Activated B cell treated with CpG ODN at 0.5 μM for 24 hours (primary cell): ENCODE data around the gene CXCR5. TPM values are rescaled to one million over a fixed set of nuclear protein-coding genes. Genes with fewer than 3 reads are reported as not detected.

ENCODE experiments used
- ATAC-seq: fragments of 200-7000 bp; cut with Tn5 transposase; one replicate; pipeline ENCODE4 v1.10.0; 2021; ENCODE audit warnings: low read depth, mild to moderate bottlenecking, moderate library complexity
- CTCF ChIA-PET: fragments of 350-600 bp; sonication (Branson Sonifier 250); formaldehyde crosslinking; loops from one replicate; lab custom pipeline; 2021; ENCODE audit warnings: antibody characterized with exemption; lab: Charles Lee
- POLR2A ChIA-PET: fragments of 350-600 bp; sonication (Branson Sonifier 250); formaldehyde crosslinking; loops from one replicate; lab custom pipeline; 2021; ENCODE audit warnings: antibody characterized with exemption; lab: Charles Lee
- DNase-seq: peaks from one replicate; pipeline ENCODE4 v3.0.0; 2022
- H3K27ac Mint-ChIP-seq: one replicate; pipeline ENCODE4 v1.8.0; 2020; ENCODE audit warnings: mixed read lengths
- H3K27me3 Mint-ChIP-seq: one replicate; pipeline ENCODE4 v1.8.0; 2021; ENCODE audit warnings: mixed read lengths
- H3K36me3 Mint-ChIP-seq: one replicate; pipeline ENCODE4 v1.8.0; 2021; ENCODE audit warnings: low read depth, mixed read lengths
- H3K4me1 Mint-ChIP-seq: one replicate; pipeline ENCODE4 v1.8.0; 2021; ENCODE audit warnings: mixed read lengths
- H3K4me3 Mint-ChIP-seq: one replicate; pipeline ENCODE4 v1.8.0; 2020; ENCODE audit warnings: mild to moderate bottlenecking, mixed read lengths
- H3K9me3 Mint-ChIP-seq: one replicate; pipeline ENCODE4 v1.8.0; 2020; ENCODE audit warnings: mixed read lengths
- CTCF ChIP-seq: fragments of 200-600 bp; IDR thresholded peaks from one replicate; pipeline ENCODE4 v1.8.0; 2022; ENCODE audit warnings: antibody characterized with exemption, mild to moderate bottlenecking
- intact Hi-C: fragments of 100-400 bp; cut with micrococcal nuclease; formaldehyde crosslinking; loops from one replicate; pipeline ENCODE4 v1.15.1; 2024
- total RNA-seq: library from RNA; stranded (reverse); gene quantifications from 2 replicates; pipeline ENCODE4 v1.2.3, GENCODE V29; 2022

CXCR5 gene
- total RNA-seq, 1 donor from 2014 or later, result 199 TPM

GRCh38 chr11:118938491-118939403 lies 55.1 kb downstream of the CXCR5 start:
- Mint-ChIP-seq H3K27ac (no peak overlapping the region), H3K36me3 (no peaks in the 10 kb centered on the region), H3K9me3 (no peaks in the 10 kb centered on the region), H3K4me3 (no peak overlapping the region), H3K27me3 (peaks cover 3% of the 10 kb centered on the region), H3K4me1 (peaks cover 30% of the 10 kb centered on the region)
- CTCF ChIA-PET, result no interaction called here
- POLR2A ChIA-PET, result no interaction called here
- no peak for TF ChIP-seq CTCF
- DNase-seq (no peak), ATAC-seq (no peak)
- intact Hi-C loops, result no loop called here

- ChIA-PET POLR2A (no interaction called here), CTCF (interaction anchor here (1.1 kb wide), 1 partner anchor 27 kb away, joined by 3 read pairs; no protein-coding TSS in a partner anchor)
- H3K36me3 Mint-ChIP-seq, result no peaks in the 10 kb centered on the region
- TF ChIP-seq CTCF, result no peak
- no peak overlapping the region for H3K4me3 Mint-ChIP-seq
- ATAC-seq, result no peak
- H3K27me3 Mint-ChIP-seq, result peaks cover 3% of the 10 kb centered on the region
- DNase-seq, result no peak
- H3K27ac Mint-ChIP-seq, result no peak overlapping the region
- peaks cover 27% of the 10 kb centered on the region for H3K4me1 Mint-ChIP-seq
- no peaks in the 10 kb centered on the region for H3K9me3 Mint-ChIP-seq
- intact Hi-C loops, result no loop called here
These were observed 55.8 kb downstream of the CXCR5 start for GRCh38 chr11:118939404-118939915.

- H3K4me3 Mint-ChIP-seq, result no peak overlapping the region
- POLR2A ChIA-PET, result interaction anchor here (0.6 kb wide), 1 partner anchor 197 kb away, joined by 4 read pairs; no protein-coding TSS in a partner anchor
- peak; percentile 58 for ATAC-seq
These were observed 56.4 kb downstream of the CXCR5 start for GRCh38 chr11:118939953-118940598.

GRCh38 chr11:118947091-118947490 lies 63.4 kb downstream of the CXCR5 start:
- H3K4me1 Mint-ChIP-seq, result no peaks in the 10 kb centered on the region
- ChIA-PET CTCF (no interaction called here), POLR2A (interaction anchor here (0.6 kb wide), 1 partner anchor 12 kb away, joined by 7 read pairs; no protein-coding TSS in a partner anchor)
- ATAC-seq (no peak), DNase-seq (no peak)
- H3K27ac Mint-ChIP-seq, result no peak overlapping the region
- peaks cover 16% of the 10 kb centered on the region for H3K27me3 Mint-ChIP-seq
- H3K9me3 Mint-ChIP-seq, result no peaks in the 10 kb centered on the region
- H3K36me3 Mint-ChIP-seq, result no peaks in the 10 kb centered on the region
- no peak for TF ChIP-seq CTCF
- no peak overlapping the region for H3K4me3 Mint-ChIP-seq
- intact Hi-C loops, result no loop called here

More at GRCh38 chr11:118939953-118940598, 56.4 kb downstream of the CXCR5 start:
- CTCF ChIA-PET, result interaction anchor here (1.0 to 1.1 kb wide), 2 partner anchors 9 to 28 kb away, joined by 3 to 5 read pairs; no protein-coding TSS in a partner anchor
- H3K9me3 Mint-ChIP-seq, result no peaks in the 10 kb centered on the region
- H3K27ac Mint-ChIP-seq, result no peak overlapping the region
- H3K27me3 Mint-ChIP-seq, result peaks cover 3% of the 10 kb centered on the region
- peaks cover 22% of the 10 kb centered on the region for H3K4me1 Mint-ChIP-seq
- H3K36me3 Mint-ChIP-seq, result no peaks in the 10 kb centered on the region
- no peak for TF ChIP-seq CTCF
- intact Hi-C loops, result no loop called here
- no peak for DNase-seq

Other genes with a start within 250 kb of the CXCR5 start
- gene TREH, start 204.2 kb upstream of the CXCR5 start, total RNA-seq, result not detected in 2 replicates
- gene DDX6, start 92.7 kb upstream of the CXCR5 start, total RNA-seq, result 263 and 297 TPM in 2 replicates
- 20.4 and 21.9 TPM in 2 replicates for gene BCL9L, start 42.0 kb downstream of the CXCR5 start, total RNA-seq
- 0.27 TPM in 1 of 2 replicates, not detected in the other for gene UPK2, start 72.4 kb downstream of the CXCR5 start, total RNA-seq
- not detected in 2 replicates for gene FOXR1, start 87.9 kb downstream of the CXCR5 start, total RNA-seq
- gene CENATAC, start 114.2 kb downstream of the CXCR5 start, total RNA-seq, result 66.4 and 85.7 TPM in 2 replicates
- 2,191 and 2,534 TPM in 2 replicates for gene RPS25, start 134.5 kb downstream of the CXCR5 start, total RNA-seq
- gene TRAPPC4, start 134.9 kb downstream of the CXCR5 start, total RNA-seq, result 56.8 and 60.1 TPM in 2 replicates
- gene SLC37A4, start 147.0 kb downstream of the CXCR5 start, total RNA-seq, result 12.0 and 12.1 TPM in 2 replicates
- 120 and 122 TPM in 2 replicates for gene HYOU1, start 173.3 kb downstream of the CXCR5 start, total RNA-seq
- 49.6 and 53.6 TPM in 2 replicates for gene VPS11, start 183.9 kb downstream of the CXCR5 start, total RNA-seq
- gene HMBS, start 201.0 kb downstream of the CXCR5 start, total RNA-seq, result 17.5 and 26.9 TPM in 2 replicates
- 31.0 and 33.1 TPM in 2 replicates for gene DPAGT1, start 218.0 kb downstream of the CXCR5 start, total RNA-seq
- 6.5 and 6.7 TPM in 2 replicates for gene C2CD2L, start 223.5 kb downstream of the CXCR5 start, total RNA-seq
- 47.8 and 62.6 TPM in 2 replicates for gene HINFP, start 237.7 kb downstream of the CXCR5 start, total RNA-seq